ENCODE measurements around the gene XPO4.

DNA sequence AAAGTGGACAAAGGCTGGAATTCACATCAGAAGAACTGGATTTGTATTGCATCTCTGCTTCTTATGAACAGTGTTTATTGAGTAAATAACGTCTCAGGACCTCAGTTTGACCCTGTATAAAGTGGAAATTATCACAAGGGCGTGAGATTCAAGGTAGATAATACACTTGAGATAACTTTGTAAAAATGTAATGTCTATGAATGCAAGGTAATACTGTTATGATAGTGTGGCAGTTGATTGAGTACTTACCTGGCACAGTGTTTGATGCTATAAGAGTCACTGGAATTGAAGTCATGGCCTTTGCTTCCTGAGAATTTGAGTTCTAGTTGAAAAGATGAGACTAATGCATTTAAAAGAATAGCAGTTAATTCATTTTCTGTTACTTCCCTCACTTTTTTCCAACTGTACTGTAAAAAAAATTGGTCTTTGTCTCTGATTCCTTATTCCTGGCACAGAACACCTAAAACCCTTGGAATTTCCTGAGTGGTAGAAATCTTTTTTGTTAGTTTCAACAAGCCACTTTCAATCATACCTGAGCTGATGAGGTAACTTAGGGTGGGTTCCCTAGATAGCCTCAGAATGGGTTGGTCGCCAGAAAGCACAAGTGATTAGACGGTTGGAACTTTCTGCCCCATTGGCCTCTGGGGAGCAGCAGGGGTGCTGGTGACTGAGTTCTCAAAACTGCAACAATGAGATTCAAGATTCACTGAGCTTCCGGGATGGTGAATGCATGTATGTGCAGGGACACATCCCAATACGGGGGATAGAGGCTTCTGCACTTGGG lies 6.4 kb upstream of the XPO4 start:
- TF ChIP-seq POLR2A (IDR thresholded peaks at IDR 0.05; ENCODE audit: low read depth, low read length) (no peak), EZH2 (IDR thresholded peaks at IDR 0.05; ENCODE audit: borderline replicate concordance, low read depth, low read length, severe bottlenecking) (no peak), POLR2AphosphoS5 (IDR thresholded peaks at IDR 0.05; ENCODE audit: insufficient read depth, low read depth, low read length) (no peak), MYC (IDR thresholded peaks at IDR 0.05; ENCODE audit: low read depth, low read length) (no peak), FOS (IDR thresholded peaks at IDR 0.05; ENCODE audit: borderline replicate concordance, insufficient read depth, low read length) (no peak), JUN (IDR thresholded peaks at IDR 0.05; ENCODE audit: borderline replicate concordance, insufficient read depth, insufficient read length, low read depth) (no peak)
- TF ChIP-seq, protein P1, sequence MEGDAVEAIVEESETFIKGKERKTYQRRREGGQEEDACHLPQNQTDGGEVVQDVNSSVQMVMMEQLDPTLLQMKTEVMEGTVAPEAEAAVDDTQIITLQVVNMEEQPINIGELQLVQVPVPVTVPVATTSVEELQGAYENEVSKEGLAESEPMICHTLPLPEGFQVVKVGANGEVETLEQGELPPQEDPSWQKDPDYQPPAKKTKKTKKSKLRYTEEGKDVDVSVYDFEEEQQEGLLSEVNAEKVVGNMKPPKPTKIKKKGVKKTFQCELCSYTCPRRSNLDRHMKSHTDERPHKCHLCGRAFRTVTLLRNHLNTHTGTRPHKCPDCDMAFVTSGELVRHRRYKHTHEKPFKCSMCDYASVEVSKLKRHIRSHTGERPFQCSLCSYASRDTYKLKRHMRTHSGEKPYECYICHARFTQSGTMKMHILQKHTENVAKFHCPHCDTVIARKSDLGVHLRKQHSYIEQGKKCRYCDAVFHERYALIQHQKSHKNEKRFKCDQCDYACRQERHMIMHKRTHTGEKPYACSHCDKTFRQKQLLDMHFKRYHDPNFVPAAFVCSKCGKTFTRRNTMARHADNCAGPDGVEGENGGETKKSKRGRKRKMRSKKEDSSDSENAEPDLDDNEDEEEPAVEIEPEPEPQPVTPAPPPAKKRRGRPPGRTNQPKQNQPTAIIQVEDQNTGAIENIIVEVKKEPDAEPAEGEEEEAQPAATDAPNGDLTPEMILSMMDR (IDR thresholded peaks at IDR 0.05; ENCODE audit: extremely low read depth in 1 of 2, insufficient read depth in 1 of 2, low read depth in 1 of 2, low read length in 2 of 2) = no peak
- TF ChIP-seq, protein P2, sequence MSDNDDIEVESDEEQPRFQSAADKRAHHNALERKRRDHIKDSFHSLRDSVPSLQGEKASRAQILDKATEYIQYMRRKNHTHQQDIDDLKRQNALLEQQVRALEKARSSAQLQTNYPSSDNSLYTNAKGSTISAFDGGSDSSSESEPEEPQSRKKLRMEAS (IDR thresholded peaks at IDR 0.05; ENCODE audit: insufficient read depth, insufficient read length) = no peak

Measured in endothelial cell of umbilical vein (primary cell).